ENCODE data around the gene ZNF146.
"Not testable (repeated sequence)": the region's sequence is repeated elsewhere in the genome, so short reads cannot be mapped to it uniquely, and the experiment has no call there.

- not testable (repeated sequence) for TF ChIP-seq CTCF, POLR2A, POLR2AphosphoS5 (IDR thresholded peaks at IDR 0.05)
These were observed 53.7 kb downstream of the ZNF146 start for GRCh38 chr19:36268591-36268990.

Data from prostate gland (tissue), 2 donors.